MM.1S (cell line): ENCODE results near the gene VSX1.

ENCODE experiments used
- CTCF ChIP-seq: fragments of 300-600 bp; sonication (generic); IDR thresholded peaks from 2 replicates; pipeline ENCODE4 v1.5.1; 2016; ENCODE audit warnings: antibody characterized with exemption, low read length, mixed read lengths
- EZH2 ChIP-seq: fragments of 300-600 bp; sonication (generic); optimal IDR thresholded peaks from 2 replicates; pipeline ENCODE3; 2017; ENCODE audit warnings: low read depth, mild to moderate bottlenecking, antibody characterized with exemption, low read length, mixed read lengths
- EZH2phosphoT487 ChIP-seq: fragments of 300-600 bp; sonication (generic); IDR thresholded peaks from 2 replicates; pipeline ENCODE4 v1.6.1; 2018; ENCODE audit warnings: antibody characterized with exemption, low read length

- TF ChIP-seq CTCF (no peak), EZH2phosphoT487 (no peak), EZH2 (no peak)
Measured at GRCh38 chr20:25071734-25072133, 10.2 kb downstream of the VSX1 start.
